Measurements from ENCODE around the gene CCDC47.

CCDC47 gene

DNA sequence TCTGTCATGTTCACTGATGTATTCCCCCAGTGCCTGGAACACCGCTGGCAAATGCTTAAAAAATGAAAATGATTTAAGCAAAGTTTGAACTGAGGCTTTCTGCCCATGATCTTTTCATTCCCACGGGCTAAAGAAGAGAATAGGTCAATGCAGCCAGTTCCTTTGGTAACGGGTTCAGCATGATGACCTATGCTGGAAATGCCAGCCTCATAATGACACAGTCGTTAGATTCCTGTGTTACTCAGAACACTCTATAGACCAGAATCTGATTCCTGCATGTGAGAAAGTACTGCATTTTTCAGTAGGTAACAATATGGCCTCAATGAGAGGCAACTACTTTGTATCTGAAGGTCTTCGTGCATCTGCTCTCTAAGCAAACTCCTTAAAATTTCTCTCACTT, 54.4 kb downstream of the CCDC47 start:
- no peak for ATAC-seq

DNA sequence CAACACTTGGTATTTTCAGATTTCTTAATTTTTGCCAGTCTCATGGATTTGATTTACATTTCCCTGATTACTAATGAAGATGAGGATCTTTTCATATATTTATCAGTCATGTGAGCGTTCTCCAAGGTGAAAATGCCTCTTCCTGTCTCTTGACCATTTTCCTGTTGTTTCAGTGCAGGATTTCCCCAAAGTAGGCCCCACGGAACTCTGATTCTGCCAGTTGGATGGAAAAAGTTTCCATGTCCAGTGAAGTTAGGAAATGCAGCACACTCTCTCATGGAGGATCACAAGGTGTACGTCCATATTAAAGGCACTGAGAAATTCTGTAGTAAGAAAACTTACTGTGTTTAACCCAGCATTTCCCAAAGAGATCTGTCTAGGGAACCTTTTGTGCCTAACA, 57.0 kb downstream of the CCDC47 start:
- ATAC-seq = no peak

DNA sequence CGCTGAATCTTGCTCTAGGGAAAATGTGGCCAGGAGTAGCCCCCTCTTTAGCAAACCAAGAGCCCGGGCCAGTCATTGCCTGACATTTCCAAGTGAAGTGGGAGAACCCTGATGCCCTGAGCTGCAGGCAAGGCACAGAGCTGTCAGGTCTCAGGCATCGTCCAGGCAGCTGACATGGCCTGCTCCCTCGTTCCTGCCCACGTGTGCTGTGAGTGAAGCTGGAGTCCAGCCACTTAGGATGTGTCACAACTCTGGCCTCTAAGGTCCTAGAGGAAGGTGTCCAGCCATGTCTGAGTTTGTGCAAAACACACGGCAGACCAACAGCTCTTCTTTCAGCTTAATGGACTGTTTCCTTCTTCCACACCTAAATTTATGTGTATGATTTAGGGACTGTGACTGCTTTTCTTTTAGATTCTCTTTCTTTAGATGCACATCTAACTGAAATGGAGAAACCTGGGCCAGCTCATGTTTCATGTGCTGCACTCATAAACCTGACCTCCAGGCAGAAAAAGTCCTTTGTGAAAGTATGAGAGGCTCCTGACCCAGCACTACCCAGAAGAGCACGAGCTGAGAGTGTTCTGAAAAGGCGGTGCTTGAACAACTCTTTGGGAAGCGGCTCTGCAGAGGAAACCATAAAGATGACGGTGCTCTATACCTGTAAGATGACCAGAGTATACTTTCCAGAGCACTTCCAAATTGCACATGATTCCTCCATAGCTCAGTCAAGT, 58.7 kb downstream of the CCDC47 start:
- no peak for ATAC-seq

DNA sequence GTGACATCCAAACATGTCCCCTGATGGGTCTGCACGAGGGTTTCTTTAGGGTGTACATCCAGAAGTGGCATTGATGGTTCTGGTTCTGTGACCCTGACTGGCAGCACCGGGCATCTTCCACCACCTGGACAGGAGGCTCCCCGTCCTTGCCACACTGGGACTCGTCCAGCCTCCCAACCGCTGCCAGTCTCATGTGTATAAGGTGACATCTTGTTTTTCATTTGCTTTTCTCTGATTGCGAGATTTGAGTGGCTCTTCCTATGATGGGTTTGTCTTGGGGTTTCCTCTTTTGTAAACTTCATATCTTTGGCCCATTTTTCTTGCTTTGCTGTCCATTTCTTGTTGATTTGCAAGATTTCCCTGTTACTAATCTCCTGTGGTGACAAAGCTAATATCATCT, 64.3 kb downstream of the CCDC47 start:
- ATAC-seq = no peak

DNA sequence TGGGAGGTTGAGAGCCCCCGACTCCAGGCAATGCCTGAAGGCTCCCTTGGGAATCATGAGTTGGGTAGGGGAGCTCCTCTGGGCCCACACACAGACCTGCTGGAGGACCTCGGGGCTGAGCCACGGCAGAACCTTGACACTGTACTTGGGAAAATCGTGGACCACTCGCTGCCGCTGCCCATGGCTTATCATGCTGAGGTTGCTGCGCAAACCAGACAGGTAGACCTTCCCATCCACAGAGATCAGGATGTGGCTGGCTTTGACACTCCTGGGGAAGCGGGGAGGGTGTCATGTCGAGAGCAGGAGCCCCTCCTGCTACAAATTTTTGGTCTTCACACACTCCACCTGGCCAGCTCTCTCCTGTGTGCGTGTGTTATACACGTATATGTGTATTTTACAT, 66.2 kb downstream of the CCDC47 start:
- no peak for ATAC-seq

DNA sequence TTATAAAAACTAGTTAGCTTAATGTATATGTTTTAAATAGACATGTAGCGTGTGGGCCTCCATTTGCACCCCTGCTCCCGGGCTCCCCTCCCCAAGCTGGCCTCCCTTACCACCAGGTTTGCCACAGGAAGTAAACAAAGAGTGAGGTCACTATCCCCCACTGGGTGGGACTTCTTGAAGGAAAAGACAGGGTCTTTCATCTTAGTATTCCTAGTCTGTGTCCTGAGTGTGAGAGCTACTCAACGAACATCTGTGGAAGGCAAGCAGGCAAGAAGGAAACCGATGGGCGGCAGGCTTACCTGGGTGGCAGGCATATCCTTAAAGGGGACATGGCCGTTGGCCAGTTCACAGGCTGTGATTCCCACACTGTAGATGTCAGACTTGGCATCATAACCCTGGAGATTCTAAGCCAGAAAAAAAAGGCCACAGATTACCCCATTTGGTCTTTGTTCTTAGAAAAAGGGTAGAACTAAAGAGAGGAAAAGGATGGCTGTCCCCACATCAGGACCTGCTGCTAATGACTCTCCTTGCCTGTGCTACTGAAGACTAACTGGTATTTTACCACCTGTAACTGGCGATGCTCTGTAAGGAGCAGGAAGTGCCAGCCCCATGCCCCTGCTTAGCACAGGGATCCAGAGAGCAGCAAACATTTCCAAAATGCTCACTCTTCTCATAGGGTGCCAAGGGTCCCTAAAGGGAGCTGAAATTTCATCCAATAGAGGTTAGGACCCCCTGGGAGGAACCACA, 66.9 kb downstream of the CCDC47 start:
- no peak for ATAC-seq

DNA sequence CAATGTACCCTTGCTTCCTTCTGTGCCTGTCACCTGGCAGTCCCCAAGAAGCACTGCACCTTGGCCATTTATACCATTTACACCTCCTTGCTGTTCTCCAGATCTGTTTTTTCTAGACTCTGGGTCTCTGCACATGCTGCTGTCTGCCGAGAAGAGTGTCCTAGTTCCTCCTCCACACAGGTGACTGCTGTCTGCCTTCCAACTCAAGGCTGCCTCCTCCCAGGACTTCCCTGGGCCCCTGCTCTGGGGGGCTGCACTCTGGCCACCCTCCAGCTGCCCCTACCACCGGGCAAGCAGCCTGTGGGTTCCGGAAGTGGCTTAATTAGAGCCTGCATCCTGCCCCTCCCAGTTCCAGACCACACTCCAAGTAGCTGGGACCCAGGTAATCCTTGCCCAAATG, 67.7 kb downstream of the CCDC47 start:
- ATAC-seq = no peak

DNA sequence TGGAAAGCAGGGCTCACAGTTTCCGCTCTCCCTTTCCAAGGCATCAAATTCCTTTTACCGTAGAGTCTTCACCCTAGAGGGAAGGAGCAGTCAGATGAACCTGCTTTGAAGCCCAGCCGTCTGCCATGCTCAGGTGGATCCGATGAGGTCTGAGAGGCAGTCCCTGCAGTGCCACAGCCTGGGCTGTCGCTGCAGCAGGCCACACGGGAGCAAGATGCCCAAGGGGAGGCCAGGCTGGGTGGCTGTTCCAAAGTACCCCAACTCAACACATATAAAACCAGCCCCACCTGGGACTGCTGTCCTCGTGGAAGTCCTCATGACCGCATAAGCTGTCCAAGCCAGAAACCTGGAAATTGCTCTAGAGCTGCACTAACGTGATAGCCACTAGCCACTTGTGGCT, 68.6 kb downstream of the CCDC47 start:
- no peak for ATAC-seq

DNA sequence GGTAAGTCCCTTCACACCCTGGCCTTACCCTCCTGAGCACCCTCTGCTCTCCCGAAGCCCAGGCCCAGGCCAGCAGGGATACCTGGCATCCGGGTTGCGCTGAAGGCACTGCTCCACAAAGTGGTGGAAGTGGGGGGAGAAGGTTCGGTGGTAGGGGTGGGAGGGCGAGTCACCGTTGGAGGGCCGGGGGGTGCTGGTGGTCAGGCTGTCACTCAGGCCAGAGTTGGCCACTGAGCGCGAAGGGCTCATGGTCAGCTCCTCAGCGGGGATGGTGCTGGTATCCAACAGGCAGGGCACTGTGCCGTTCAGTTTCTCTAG, 69.2 kb downstream of the CCDC47 start:
- ATAC-seq = no peak

DNA sequence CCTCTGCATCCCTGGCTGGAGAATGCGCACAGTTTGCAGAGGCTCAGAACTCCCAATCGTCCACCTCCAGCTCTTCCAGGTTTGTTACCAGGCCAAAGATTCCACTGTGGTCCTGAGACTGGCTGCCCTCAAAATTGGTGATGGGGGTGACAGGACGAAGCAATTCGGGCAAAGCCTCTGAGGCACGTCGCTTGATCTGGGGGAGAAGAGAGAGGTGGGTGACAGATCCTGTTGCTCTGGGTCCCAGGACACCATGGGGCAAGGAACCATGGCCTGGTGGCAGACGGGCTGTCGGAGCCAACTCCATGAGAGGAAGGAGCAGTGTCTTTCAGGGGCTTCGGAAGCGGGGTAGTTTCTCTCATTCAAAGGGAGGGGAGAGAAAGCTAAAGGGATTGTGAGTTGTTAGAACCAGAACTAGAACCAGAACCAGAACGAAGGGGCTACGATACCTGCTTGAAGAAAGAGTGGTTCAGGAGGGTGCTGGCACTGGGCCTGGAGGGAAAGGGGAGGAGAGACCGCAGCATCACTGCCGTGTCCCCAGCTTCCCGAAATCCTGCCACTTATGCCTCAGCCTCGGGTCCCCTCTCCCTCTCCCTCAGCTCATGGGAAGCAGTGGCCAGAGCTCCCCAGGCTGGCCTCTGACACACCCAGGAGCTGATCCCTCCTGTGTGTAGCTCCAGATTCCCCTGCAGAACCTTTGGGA, 69.7 kb downstream of the CCDC47 start:
- ATAC-seq = no peak

DNA sequence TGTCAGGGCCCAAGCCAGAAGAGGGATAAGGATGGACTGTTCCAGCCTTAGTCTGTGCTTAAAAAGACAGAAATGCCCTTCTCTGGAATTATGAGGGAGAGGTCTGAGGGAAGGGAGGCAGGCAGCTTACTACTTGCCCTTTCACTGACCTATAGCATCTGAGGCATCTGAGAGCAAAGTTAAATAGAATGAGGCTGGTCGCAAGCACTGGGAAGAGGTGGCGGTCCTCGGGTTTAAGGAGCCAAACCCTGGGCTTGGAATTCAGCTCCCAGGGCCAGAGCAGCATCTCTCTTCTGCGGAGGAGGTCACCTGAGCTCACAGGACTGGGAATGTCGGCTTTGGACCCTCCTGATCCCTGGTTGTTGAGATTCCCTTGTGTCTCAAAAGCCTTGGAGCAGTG, 70.4 kb downstream of the CCDC47 start:
- no peak for ATAC-seq

DNA sequence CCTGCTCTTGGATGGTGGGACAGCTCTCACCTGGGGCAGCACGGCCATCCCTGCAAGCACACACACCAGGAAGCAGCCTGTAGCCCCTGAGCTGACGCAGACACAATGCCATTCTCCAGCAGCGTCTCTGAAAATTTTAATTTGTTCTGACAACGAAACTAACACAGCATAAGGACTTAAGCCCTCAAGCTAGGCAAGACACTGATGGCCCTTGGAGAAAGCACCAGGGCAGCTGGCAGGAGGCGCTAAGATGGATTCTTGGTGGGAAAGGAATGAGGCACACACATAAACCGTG, 70.7 kb downstream of the CCDC47 start:
- no peak for ATAC-seq

DNA sequence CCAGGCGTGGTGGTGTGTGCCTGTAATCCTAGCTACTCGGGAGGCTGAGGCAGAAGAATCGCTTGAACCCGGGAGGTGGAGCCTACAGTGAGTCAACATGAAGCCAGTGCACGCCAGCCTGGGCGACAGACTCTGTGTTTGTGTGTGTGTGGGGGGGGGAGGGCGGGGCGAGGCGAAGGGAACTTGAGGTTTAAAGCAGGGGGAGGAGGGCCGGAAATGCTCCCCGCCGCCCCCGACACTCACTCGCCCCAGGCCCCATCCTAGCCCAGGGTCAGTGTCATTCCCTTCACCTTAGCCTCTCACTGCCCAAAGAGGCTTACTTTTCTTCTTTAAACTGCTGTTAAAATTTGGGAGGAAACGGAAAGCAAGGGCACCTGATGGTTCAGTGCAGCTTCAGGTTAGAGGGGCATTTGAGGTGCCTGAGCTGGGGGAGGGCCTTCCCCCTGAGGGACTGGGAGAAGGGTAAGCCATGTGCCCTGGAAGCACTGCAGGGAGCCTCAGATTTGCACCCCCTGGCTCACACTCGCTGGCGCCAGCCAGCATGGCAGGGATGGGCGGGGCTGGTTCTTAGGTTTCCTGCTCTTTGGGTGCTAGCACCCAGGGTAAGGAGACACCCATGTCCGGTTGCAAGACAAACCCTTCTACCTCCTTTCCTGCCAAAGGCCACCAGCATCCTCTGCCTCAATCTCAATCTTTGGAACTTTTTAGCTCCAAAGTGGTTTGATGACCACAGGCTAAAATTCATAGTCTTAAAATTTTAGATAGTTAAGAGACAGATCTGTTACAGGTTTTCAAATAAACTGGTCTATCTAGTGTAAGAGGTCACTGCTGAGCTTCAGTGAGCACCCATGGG, 71.3 kb downstream of the CCDC47 start:
- ATAC-seq = peak; percentile 18 to 30

DNA sequence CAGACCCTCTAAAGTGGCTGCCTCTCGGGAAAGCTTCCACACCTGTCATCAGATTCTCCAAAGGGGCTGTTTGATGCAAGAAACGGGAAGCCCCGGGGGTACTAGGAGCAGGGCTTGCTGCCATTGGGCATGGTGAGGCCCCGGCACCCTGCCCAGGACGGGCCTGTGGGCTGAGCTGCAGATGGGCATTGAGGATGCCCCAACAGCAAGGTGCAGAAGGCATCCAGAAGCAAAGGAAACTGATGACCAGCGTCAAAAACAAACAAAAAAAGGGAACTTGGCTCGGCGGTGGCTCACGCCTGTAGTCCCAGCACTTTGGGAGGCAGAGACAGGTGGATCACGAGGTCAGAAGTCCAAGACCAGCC, 72.0 kb downstream of the CCDC47 start:
- ATAC-seq = no peak

DNA sequence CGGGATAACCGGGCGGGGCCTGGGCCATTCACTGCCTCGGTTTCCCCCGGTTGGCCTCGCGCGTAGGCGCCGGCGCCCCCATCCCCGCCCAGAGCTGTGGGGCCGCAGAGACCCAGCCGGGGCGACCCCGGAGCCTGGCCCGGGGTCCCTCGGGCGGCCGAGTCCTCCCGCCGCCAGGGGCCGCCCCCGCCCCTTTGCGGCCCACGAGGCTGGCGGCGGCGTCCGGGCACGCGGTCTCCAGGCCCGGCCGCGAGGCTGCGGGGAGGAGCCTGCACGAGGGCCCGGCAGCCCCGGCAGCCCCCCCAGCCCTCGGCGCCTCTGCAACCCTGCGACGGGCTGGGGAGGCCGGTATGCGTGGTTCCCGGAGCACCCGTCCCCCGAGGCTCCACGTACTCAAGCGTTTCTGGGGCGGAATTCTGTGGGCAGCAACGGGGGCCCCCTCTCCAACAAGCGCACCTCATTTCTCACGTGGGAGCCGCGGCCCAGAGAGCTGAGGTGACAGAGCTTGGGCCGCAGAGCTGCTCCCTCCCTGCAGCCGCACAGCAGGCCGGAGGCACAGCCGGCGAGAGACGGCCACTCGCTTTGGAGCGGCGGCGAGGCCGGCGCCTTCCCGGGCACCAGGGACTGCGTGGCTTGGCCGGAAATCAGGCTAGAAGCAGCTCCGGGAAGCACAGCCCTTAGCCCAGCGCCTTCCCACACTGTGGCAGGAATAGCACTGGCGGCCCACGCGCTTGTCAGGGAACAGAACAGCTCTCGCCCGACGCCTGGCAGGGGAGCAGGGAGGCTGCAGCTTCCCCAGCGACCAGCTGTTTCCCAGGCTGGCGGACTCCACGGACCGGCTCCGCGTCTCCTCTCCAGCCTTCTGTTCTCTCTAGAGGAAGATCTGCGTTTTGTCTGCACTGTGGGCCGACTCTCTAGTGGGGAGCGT, 72.6 kb downstream of the CCDC47 start:
- ATAC-seq = peak; percentile 2 to 11

DNA sequence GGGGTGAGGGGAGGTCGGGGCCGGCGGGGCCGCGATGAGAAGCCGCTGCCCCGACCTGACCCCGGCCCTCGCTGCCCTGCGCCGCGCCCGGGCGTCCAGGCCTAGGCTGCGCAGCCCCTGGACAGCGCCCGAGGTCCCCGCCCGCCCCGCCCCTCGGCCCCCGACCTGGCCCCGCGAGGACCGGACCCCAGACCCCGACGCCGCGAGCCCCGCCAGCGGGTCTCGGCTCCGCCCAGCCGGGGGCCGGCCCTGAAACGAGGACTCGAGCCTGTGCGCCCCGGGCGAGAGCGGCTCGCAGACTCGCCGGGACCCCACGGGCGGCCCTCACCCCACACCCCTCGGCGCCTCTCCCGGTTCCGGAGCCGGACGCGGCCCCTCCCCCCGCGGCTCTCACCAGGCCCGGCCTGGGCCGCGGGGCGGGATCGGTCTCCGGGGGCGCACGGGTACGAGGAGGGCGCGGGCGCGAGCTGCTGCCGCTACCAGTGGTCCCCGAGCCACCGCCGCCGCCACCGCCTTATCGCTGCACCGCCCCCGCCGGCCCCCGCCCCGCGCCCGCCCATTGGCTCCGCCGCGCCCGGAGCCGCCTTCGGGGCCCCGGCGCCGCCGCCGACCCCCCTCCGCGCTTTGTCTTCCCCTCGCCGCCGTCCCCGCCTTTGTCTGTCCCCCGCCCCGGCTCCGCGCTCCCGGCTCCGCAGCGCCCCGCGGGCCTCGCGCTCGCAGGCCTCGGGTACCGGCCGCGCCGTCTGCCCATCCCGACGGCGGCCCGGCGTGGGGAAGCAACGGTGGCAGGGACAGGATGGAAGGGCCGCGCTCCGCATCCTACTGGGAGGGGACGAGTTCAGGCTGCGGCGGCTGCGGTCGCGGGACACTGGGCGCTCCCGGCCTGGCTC, 73.5 kb downstream of the CCDC47 start, which contains the start of gene LIMD2:
Gene LIMD2, minus strand, starts transcription at position 488 of the 890 bp plus-strand sequence. CDS start 827 bp downstream, outside the sequence.
- peak; percentile 24 to 26 for ATAC-seq

DNA sequence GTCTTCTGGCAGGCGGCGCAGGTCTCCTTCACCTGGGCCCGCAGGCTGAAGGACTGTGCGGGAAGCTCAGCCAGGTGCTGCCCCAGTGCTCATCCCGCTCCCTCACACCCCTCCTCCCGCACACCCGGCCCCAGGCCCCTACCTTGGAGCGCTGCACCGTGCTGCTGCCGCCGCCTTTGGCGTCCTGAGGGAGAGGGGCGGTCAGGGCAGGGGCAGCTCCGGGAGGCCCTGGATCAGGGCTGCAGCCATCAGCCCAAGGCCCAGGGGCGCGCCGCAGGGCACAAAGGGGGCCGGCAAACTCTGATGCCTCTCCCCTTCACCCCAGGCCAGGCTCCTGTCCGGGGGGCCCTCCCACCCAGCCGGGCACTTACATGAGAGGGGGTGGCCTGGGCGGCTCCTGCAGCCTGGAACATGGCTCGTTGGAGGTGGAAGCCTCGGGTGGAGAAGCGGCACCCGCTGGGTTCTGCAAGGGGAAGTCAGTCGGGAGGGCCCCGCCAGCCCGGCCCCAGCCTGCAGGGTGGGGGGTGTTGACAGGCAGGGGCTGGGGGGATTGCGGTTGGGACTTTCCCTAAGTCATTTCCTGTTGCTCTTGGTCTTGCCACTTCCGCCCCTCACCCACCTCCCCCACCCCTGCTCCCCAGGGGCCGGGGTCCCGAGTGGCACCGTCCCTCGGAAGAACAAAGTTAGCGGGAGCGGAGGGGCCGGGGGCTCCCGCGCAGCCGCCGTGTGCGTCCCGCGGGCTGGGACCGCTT, 74.3 kb downstream of the CCDC47 start:
- ATAC-seq = peak; percentile 11 to 21

DNA sequence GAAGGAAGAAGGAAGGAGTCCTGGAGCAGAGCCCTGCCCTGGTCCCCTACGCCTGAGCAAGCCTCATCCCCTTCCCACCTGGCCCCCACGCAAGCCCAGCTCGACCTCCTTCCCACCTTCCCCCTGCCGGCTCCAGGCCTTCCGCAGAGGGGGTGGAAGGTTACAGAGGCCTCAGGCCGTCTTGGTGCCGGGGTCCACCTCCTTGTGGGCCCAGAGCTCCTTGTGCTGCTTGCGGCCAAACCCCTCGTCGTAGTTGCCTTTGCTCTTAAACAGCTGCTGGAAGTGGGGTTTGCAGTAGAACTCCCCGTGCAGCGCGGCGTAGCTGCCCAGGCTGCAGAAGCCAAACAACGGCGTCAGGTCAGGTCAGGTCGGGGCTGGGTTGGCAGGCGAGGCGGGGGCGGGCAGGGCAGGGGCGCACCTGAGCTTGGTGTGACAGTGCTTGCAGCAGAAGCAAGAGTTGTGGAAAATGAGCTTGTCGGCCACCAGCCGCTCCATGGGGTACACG, 75.0 kb downstream of the CCDC47 start:
- no peak for ATAC-seq

DNA sequence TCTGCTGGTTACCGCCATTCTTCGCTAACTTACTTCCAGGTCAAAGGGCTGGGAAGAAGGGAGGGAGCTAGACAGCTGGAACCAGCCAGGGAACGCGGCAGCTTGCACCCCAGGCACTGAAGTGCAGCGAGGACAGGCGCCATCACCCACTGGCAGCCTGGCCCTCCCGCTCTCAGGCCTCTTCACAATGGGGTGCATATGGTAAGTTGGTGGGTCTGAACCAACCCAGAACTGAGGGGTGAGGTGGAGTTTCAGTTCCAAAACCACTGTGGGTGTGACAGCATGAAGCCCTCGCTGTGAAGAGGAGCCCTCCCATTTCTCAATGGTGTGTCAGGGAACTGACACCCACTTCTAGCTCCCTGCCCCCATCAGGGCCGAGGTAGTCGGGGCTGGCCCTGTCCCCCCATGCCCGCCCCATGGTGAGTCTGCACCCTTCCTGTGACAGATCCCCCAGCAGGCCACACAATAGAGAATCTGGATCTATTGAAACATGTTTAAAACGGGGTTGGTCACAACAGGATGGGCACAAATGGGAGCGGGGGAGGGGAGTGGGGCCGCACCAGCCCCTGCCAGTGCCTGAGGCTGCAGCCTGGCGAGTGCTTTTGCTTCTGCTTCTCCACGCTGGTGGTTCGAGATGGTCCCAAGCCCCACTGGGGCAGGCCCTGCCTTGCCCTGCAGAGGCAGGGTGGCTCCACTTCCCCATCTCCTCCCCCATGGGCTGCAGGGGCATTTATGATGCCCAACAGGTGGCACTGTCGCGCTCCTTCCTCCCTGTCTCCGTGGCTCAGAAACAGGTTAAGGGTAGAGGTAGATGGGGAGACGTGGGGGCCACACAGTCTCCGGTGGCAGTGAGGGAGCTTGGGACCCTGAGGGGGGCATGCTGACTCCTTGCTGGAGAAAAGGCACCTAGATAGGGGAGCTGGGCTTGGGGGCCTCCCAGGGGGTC, 75.8 kb downstream of the CCDC47 start:
- peak; percentile 53 to 55 for ATAC-seq

Data from activated CD4-positive, CD25-positive, alpha-beta regulatory T cell treated with anti-CD3 and anti-CD28 coated beads, Interleukin-2, amount 50 U/mL, for 24 hours (primary cell).